ENCODE measurements around the gene OR9I1.

The OR9I1 gene

GRCh38 chr11:58152781-58153180 is 27.5 kb upstream of the OR9I1 start:
- H3K9ac ChIP-seq (ENCODE audit: low read length) = no peak overlapping the region
- H3K4me3 ChIP-seq (ENCODE audit: low read length) = no peak overlapping the region
- no peak for TF ChIP-seq CTCF (IDR thresholded peaks at IDR 0.05; ENCODE audit: low read depth, low read length)
- no peak for TF ChIP-seq EZH2phosphoT487 (IDR thresholded peaks at IDR 0.05; ENCODE audit: low read depth)
- H3K4me2 ChIP-seq (ENCODE audit: low read length) = no peak overlapping the region
- no peaks in the 10 kb centered on the region for H3K36me3 ChIP-seq (replicated peaks; ENCODE audit: low read depth, low read length)
- H4K20me1 ChIP-seq (ENCODE audit: insufficient read depth, low read length) = no peaks in the 10 kb centered on the region
- no peak overlapping the region for H3K27ac ChIP-seq (ENCODE audit: low read length)
- no peaks in the 10 kb centered on the region for H3K4me1 ChIP-seq (ENCODE audit: low read length)
- H3K27me3 ChIP-seq (ENCODE audit: low read depth, low read length) = no peaks in the 10 kb centered on the region
- H3K79me2 ChIP-seq (ENCODE audit: low read length) = no peaks in the 10 kb centered on the region
- H2AFZ ChIP-seq (ENCODE audit: low read depth, low read length) = no peak overlapping the region
- H3K9me3 ChIP-seq (ENCODE audit: insufficient read depth, low read length) = no peaks in the 10 kb centered on the region

GRCh38 chr11:58142761-58143160 is 17.4 kb upstream of the OR9I1 start:
- TF ChIP-seq EZH2phosphoT487 (IDR thresholded peaks at IDR 0.05; ENCODE audit: low read depth) (no peak), CTCF (IDR thresholded peaks at IDR 0.05; ENCODE audit: low read depth, low read length) (no peak)
- H3K79me2 ChIP-seq (ENCODE audit: low read length) = no peaks in the 10 kb centered on the region
- H3K27me3 ChIP-seq (ENCODE audit: low read depth, low read length) = no peaks in the 10 kb centered on the region
- no peak overlapping the region for H3K4me3 ChIP-seq (ENCODE audit: low read length)
- H3K9me3 ChIP-seq (ENCODE audit: insufficient read depth, low read length) = no peaks in the 10 kb centered on the region
- H3K4me2 ChIP-seq (ENCODE audit: low read length) = no peak overlapping the region
- H3K9ac ChIP-seq (ENCODE audit: low read length) = no peak overlapping the region
- H2AFZ ChIP-seq (ENCODE audit: low read depth, low read length) = no peak overlapping the region
- no peak overlapping the region for H3K27ac ChIP-seq (ENCODE audit: low read length)
- no peaks in the 10 kb centered on the region for H3K4me1 ChIP-seq (ENCODE audit: low read length)
- no peaks in the 10 kb centered on the region for H3K36me3 ChIP-seq (replicated peaks; ENCODE audit: low read depth, low read length)
- no peaks in the 10 kb centered on the region for H4K20me1 ChIP-seq (ENCODE audit: insufficient read depth, low read length)

- Histone ChIP-seq H3K4me1 (ENCODE audit: low read length) (no peaks in the 10 kb centered on the region), H3K36me3 (replicated peaks; ENCODE audit: low read depth, low read length) (no peaks in the 10 kb centered on the region), H3K9me3 (ENCODE audit: insufficient read depth, low read length) (no peaks in the 10 kb centered on the region), H3K27ac (ENCODE audit: low read length) (no peak overlapping the region), H3K4me2 (ENCODE audit: low read length) (no peak overlapping the region), H4K20me1 (ENCODE audit: insufficient read depth, low read length) (no peaks in the 10 kb centered on the region), H3K27me3 (ENCODE audit: low read depth, low read length) (peaks cover 5% of the 10 kb centered on the region; the same call in 1 of the 2 replicates), H3K79me2 (ENCODE audit: low read length) (no peaks in the 10 kb centered on the region), H2AFZ (ENCODE audit: low read depth, low read length) (no peak overlapping the region), H3K9ac (ENCODE audit: low read length) (no peak overlapping the region), H3K4me3 (ENCODE audit: low read length) (no peak overlapping the region)
- TF ChIP-seq CTCF (IDR thresholded peaks at IDR 0.05; ENCODE audit: low read depth, low read length) = no peak
- TF ChIP-seq EZH2phosphoT487 (IDR thresholded peaks at IDR 0.05; ENCODE audit: low read depth) = no peak
Measured at GRCh38 chr11:58135171-58135570, 9.8 kb upstream of the OR9I1 start.

- Histone ChIP-seq H3K79me2 (ENCODE audit: low read length) (no peaks in the 10 kb centered on the region), H3K4me1 (ENCODE audit: low read length) (no peaks in the 10 kb centered on the region), H3K4me2 (ENCODE audit: low read length) (no peak overlapping the region), H4K20me1 (ENCODE audit: insufficient read depth, low read length) (no peaks in the 10 kb centered on the region), H3K9me3 (ENCODE audit: insufficient read depth, low read length) (no peaks in the 10 kb centered on the region), H3K4me3 (ENCODE audit: low read length) (no peak overlapping the region), H3K36me3 (replicated peaks; ENCODE audit: low read depth, low read length) (no peaks in the 10 kb centered on the region), H3K9ac (ENCODE audit: low read length) (no peak overlapping the region), H2AFZ (ENCODE audit: low read depth, low read length) (no peak overlapping the region), H3K27me3 (ENCODE audit: low read depth, low read length) (peaks cover 5% of the 10 kb centered on the region; the same call in 1 of the 2 replicates), H3K27ac (ENCODE audit: low read length) (no peak overlapping the region)
- TF ChIP-seq CTCF (IDR thresholded peaks at IDR 0.05; ENCODE audit: low read depth, low read length) (no peak), EZH2phosphoT487 (IDR thresholded peaks at IDR 0.05; ENCODE audit: low read depth) (no peak)
Measured at GRCh38 chr11:58134151-58134550, 8.8 kb upstream of the OR9I1 start.
